ENCODE data around the gene EFS. TPM values are rescaled to one million over a fixed set of nuclear protein-coding genes. Genes with fewer than 3 reads are reported as not detected.
"Not testable (repeated sequence)": the region's sequence is repeated elsewhere in the genome, so short reads cannot be mapped to it uniquely, and the experiment has no call there.

Gene EFS
- total RNA-seq, 1 donor from 2014 or later: 15.2 TPM

GRCh38 chr14:23326491-23327332 is 38.3 kb downstream of the EFS start:
- DNase-seq (ENCODE audit: low read depth): no peak
- no peak overlapping the region for H3K4me3 ChIP-seq (ENCODE audit: low read depth, low read length)
- no peak for TF ChIP-seq CTCF (conservative IDR thresholded peaks at IDR 0.05; ENCODE audit: low read depth, low read length)

DNA sequence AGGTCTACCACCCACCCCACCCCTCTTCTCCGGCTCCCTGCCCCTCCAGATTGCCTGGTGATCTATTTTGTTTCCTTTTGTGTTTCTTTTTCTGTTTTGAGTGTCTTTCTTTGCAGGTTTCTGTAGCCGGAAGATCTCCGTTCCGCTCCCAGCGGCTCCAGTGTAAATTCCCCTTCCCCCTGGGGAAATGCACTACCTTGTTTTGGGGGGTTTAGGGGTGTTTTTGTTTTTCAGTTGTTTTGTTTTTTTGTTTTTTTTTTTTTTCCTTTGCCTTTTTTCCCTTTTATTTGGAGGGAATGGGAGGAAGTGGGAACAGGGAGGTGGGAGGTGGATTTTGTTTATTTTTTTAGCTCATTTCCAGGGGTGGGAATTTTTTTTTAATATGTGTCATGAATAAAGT is 39.2 kb downstream of the EFS start:
- H3K4me3 ChIP-seq (ENCODE audit: low read depth, low read length); DNase-seq (ENCODE audit: low read depth): not testable (repeated sequence)

- H3K4me3 ChIP-seq (ENCODE audit: low read depth, low read length): no peak overlapping the region
- no peak for DNase-seq (ENCODE audit: low read depth)
- TF ChIP-seq CTCF (conservative IDR thresholded peaks at IDR 0.05; ENCODE audit: low read depth, low read length): no peak
Observed at GRCh38 chr14:23324993-23325392, 40.0 kb downstream of the EFS start.

DNA sequence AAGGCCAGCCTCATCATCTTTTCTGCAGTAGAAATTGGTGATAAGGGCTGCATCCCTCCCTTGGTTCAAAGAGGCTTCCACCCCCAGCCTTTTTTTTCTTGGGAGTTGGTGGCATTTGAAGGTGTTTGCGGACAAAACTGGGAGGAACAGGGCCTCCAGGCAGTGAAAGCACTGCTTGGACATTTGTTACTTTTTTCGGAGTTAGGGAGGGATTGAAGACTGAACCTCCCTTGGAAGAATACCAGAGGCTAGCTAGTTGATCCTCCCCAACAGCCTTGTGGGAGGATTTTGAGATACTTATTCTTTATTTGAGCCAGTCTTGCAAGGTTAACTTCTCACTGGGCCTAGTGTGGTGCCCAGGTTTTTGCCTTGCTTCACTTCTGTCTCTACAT is 40.5 kb downstream of the EFS start:
- no peak for DNase-seq (ENCODE audit: low read depth)
- TF ChIP-seq CTCF (conservative IDR thresholded peaks at IDR 0.05; ENCODE audit: low read depth, low read length): no peak
- H3K4me3 ChIP-seq (ENCODE audit: low read depth, low read length): no peak overlapping the region

DNA sequence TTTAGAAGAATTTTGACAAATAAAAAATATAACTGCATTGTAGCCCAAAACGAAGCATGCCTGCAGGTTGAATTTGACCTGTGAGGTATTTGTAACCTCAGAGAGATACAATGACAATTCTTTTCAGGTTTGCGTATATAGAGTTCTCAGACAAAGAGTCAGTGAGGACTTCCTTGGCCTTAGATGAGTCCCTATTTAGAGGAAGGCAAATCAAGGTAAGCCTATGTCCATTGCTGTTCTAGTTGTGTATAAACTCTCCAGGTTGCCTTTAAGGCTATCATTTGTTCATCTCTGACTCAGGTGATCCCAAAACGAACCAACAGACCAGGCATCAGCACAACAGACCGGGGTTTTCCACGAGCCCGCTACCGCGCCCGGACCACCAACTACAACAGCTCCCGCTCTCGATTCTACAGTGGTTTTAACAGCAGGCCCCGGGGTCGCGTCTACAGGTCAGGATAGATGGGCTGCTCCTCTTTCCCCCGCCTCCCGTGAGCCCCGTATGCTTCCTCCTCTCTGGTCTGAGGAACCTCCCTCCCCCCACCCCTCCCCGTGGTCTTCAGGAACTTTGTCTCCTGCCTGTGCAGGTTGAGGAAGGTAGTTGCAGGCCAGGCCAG is 41.0 kb downstream of the EFS start:
- no peak for TF ChIP-seq CTCF (conservative IDR thresholded peaks at IDR 0.05; ENCODE audit: low read depth, low read length)
- DNase-seq (ENCODE audit: low read depth): no peak
- H3K4me3 ChIP-seq (ENCODE audit: low read depth, low read length): no peak overlapping the region

DNA sequence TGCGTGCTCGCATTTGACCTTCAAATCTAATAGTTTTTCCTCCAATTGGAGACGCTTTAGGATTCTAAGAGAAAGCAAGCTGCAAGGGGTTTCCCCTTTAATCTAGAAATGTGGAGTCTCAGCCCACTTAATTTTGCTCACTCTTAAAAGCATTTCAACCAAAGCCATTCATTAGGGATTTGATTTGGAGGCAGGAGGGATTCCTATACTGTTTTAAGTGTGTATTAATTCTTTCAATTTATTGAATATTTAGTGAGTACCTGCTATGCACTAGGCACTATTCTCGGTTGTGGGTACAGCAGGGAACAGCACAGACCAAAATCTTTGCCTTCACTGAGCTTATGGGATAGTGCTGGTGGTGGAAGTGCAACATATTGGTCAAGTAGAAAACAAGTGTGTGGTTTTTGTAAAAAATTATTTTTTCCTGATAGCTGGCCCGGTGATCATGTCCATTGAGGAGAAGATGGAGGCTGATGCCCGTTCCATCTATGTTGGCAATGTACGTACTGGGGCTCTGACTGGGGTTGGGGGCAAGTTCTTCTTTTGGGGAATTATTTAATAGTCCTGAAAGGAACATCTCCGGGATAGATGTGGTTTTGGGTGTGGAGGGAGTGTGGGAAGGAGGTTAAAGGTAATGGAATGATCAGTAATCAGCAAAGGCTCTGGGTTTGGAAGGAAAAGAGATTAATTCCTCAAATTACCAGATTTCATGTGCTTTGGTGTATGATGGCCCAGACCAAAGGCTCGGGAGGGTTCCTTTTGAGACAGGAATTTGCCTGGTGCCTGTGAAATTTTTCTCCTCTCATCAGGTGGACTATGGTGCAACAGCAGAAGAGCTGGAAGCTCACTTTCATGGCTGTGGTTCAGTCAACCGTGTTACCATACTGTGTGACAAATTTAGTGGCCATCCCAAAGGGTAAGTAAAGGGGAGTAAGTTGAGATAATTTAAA is 42.1 kb downstream of the EFS start:
- peak overlapping the region; percentile 97 for H3K4me3 ChIP-seq (ENCODE audit: low read depth, low read length)
- no peak for DNase-seq (ENCODE audit: low read depth)
- TF ChIP-seq CTCF (conservative IDR thresholded peaks at IDR 0.05; ENCODE audit: low read depth, low read length): no peak

All from epithelial cell of proximal tubule (primary cell).